ENCODE results near the gene SPEG. TPM values are rescaled to one million over a fixed set of nuclear protein-coding genes. Genes with fewer than 3 reads are reported as not detected.

Gene SPEG
- total and polyA plus RNA-seq, 2 of the 13 experiments (the other 11 are each of a cell fraction or from before 2014, with no cell fraction given): 0.18 to 0.24 TPM

DNA sequence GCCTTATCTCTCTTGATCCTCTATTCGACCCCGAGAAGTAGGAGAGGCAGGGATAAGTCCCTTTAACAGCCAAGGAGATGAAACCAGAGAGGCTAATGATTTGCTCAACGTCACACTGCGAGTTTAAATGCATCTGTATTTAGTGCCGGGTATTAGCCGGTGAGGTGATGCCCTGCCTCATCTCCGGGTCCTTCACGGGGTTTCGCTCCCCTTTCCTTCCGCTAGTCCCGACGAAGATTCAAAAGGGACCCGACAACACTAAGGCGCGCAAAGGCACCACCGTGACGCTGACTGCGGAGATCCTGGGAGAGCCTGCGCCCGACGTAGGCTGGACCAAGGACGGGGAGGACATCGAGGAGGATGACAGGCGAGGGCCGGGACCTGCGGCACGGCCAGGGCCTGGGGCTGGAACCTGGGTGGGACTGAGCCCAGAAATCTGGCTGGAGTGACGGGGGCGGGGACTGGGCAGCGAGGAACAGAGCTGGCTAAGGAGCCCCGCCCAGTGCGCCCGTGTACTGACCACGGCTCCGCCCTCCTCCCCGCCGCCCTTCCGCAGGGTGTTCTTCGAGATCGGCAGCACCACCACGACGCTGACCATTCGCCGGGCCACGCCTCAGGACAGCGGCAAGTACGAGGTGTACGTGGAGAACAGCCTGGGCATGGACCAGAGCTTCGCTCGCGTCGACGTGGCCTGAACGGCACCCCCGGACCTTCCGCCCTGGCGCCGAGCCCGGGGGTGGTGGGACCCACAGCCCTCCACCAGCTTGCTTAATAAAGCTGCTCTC is 63.0 kb downstream of the SPEG start (continued):
- TF ChIP-seq, protein P1, sequence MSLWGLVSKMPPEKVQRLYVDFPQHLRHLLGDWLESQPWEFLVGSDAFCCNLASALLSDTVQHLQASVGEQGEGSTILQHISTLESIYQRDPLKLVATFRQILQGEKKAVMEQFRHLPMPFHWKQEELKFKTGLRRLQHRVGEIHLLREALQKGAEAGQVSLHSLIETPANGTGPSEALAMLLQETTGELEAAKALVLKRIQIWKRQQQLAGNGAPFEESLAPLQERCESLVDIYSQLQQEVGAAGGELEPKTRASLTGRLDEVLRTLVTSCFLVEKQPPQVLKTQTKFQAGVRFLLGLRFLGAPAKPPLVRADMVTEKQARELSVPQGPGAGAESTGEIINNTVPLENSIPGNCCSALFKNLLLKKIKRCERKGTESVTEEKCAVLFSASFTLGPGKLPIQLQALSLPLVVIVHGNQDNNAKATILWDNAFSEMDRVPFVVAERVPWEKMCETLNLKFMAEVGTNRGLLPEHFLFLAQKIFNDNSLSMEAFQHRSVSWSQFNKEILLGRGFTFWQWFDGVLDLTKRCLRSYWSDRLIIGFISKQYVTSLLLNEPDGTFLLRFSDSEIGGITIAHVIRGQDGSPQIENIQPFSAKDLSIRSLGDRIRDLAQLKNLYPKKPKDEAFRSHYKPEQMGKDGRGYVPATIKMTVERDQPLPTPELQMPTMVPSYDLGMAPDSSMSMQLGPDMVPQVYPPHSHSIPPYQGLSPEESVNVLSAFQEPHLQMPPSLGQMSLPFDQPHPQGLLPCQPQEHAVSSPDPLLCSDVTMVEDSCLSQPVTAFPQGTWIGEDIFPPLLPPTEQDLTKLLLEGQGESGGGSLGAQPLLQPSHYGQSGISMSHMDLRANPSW (CRISPR knock-in tag; IDR thresholded peaks at IDR 0.05; ENCODE audit: borderline replicate concordance): no peak
- TF ChIP-seq KDM6A (CRISPR knock-in tag; IDR thresholded peaks at IDR 0.05; ENCODE audit: low read depth) (no peak), ZNF367 (CRISPR knock-in tag; IDR thresholded peaks at IDR 0.05; ENCODE audit: borderline replicate concordance) (no peak), ZNF33A (CRISPR knock-in tag; IDR thresholded peaks at IDR 0.05; ENCODE audit: borderline replicate concordance) (no peak), RBM39 (IDR thresholded peaks at IDR 0.05; ENCODE audit: low read depth, low read length, poor library complexity, severe bottlenecking) (no peak), CHD4 (IDR thresholded peaks at IDR 0.05; ENCODE audit: borderline replicate concordance, low read length) (no peak), ZNF496 (CRISPR knock-in tag; IDR thresholded peaks at IDR 0.05; ENCODE audit: insufficient replicate concordance) (no peak), BORCS8-MEF2B (CRISPR knock-in tag; IDR thresholded peaks at IDR 0.05) (peak; percentile 25; the same call in 1 of the 2 replicates), SMC3 (IDR thresholded peaks at IDR 0.05; ENCODE audit: low read length) (no peak)
- TF ChIP-seq, protein P2, sequence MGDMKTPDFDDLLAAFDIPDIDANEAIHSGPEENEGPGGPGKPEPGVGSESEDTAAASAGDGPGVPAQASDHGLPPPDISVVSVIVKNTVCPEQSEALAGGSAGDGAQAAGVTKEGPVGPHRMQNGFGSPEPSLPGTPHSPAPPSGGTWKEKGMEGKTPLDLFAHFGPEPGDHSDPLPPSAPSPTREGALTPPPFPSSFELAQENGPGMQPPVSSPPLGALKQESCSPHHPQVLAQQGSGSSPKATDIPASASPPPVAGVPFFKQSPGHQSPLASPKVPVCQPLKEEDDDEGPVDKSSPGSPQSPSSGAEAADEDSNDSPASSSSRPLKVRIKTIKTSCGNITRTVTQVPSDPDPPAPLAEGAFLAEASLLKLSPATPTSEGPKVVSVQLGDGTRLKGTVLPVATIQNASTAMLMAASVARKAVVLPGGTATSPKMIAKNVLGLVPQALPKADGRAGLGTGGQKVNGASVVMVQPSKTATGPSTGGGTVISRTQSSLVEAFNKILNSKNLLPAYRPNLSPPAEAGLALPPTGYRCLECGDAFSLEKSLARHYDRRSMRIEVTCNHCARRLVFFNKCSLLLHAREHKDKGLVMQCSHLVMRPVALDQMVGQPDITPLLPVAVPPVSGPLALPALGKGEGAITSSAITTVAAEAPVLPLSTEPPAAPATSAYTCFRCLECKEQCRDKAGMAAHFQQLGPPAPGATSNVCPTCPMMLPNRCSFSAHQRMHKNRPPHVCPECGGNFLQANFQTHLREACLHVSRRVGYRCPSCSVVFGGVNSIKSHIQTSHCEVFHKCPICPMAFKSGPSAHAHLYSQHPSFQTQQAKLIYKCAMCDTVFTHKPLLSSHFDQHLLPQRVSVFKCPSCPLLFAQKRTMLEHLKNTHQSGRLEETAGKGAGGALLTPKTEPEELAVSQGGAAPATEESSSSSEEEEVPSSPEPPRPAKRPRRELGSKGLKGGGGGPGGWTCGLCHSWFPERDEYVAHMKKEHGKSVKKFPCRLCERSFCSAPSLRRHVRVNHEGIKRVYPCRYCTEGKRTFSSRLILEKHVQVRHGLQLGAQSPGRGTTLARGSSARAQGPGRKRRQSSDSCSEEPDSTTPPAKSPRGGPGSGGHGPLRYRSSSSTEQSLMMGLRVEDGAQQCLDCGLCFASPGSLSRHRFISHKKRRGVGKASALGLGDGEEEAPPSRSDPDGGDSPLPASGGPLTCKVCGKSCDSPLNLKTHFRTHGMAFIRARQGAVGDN (CRISPR knock-in tag; IDR thresholded peaks at IDR 0.05): peak; percentile 96
- TF ChIP-seq, protein P3, sequence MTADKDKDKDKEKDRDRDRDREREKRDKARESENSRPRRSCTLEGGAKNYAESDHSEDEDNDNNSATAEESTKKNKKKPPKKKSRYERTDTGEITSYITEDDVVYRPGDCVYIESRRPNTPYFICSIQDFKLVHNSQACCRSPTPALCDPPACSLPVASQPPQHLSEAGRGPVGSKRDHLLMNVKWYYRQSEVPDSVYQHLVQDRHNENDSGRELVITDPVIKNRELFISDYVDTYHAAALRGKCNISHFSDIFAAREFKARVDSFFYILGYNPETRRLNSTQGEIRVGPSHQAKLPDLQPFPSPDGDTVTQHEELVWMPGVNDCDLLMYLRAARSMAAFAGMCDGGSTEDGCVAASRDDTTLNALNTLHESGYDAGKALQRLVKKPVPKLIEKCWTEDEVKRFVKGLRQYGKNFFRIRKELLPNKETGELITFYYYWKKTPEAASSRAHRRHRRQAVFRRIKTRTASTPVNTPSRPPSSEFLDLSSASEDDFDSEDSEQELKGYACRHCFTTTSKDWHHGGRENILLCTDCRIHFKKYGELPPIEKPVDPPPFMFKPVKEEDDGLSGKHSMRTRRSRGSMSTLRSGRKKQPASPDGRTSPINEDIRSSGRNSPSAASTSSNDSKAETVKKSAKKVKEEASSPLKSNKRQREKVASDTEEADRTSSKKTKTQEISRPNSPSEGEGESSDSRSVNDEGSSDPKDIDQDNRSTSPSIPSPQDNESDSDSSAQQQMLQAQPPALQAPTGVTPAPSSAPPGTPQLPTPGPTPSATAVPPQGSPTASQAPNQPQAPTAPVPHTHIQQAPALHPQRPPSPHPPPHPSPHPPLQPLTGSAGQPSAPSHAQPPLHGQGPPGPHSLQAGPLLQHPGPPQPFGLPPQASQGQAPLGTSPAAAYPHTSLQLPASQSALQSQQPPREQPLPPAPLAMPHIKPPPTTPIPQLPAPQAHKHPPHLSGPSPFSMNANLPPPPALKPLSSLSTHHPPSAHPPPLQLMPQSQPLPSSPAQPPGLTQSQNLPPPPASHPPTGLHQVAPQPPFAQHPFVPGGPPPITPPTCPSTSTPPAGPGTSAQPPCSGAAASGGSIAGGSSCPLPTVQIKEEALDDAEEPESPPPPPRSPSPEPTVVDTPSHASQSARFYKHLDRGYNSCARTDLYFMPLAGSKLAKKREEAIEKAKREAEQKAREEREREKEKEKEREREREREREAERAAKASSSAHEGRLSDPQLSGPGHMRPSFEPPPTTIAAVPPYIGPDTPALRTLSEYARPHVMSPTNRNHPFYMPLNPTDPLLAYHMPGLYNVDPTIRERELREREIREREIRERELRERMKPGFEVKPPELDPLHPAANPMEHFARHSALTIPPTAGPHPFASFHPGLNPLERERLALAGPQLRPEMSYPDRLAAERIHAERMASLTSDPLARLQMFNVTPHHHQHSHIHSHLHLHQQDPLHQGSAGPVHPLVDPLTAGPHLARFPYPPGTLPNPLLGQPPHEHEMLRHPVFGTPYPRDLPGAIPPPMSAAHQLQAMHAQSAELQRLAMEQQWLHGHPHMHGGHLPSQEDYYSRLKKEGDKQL (CRISPR knock-in tag; IDR thresholded peaks at IDR 0.05; ENCODE audit: low read depth): no peak
- TF ChIP-seq, protein P4, sequence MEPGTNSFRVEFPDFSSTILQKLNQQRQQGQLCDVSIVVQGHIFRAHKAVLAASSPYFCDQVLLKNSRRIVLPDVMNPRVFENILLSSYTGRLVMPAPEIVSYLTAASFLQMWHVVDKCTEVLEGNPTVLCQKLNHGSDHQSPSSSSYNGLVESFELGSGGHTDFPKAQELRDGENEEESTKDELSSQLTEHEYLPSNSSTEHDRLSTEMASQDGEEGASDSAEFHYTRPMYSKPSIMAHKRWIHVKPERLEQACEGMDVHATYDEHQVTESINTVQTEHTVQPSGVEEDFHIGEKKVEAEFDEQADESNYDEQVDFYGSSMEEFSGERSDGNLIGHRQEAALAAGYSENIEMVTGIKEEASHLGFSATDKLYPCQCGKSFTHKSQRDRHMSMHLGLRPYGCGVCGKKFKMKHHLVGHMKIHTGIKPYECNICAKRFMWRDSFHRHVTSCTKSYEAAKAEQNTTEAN (CRISPR knock-in tag; conservative IDR thresholded peaks at IDR 0.05): no peak
